ENCODE measurements around the gene OR52K1. TPM values are rescaled to one million over a fixed set of nuclear protein-coding genes. Genes with fewer than 3 reads are reported as not detected.

Gene OR52K1
- total RNA-seq, 1 donor from 2014 or later = not detected

DNA sequence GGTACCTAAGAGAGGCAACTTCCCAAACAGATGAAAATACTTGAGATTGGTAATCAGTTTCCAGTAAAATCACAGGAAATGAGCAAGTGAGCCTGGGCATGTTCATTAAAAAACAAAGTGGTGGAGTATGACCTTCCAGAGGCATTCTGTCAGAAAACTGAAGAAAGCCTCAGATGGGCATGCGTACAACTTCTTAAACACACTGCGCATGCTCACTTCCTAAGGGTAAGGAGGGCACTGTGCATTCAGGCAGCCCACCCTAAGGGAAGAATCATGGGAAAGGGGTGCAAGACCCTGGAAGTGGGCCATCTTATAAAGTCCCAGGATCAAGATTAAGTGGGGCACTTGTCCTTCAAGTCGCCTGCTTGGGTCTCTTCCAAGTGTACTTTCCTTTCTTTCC, 29.3 kb upstream of the OR52K1 start:
- no peaks in the 10 kb centered on the region for H3K27me3 ChIP-seq
- no peaks in the 10 kb centered on the region for H3K4me1 ChIP-seq
- H3K4me3 ChIP-seq = no peak overlapping the region
- DNase-seq (ENCODE audit: low spot score in 2 of 2) = no peak
- H3K36me3 ChIP-seq = no peaks in the 10 kb centered on the region
- intact Hi-C loops (cut with DNase I) = no loop called here
- no peak overlapping the region for H3K27ac ChIP-seq
- TF ChIP-seq, protein P1, sequence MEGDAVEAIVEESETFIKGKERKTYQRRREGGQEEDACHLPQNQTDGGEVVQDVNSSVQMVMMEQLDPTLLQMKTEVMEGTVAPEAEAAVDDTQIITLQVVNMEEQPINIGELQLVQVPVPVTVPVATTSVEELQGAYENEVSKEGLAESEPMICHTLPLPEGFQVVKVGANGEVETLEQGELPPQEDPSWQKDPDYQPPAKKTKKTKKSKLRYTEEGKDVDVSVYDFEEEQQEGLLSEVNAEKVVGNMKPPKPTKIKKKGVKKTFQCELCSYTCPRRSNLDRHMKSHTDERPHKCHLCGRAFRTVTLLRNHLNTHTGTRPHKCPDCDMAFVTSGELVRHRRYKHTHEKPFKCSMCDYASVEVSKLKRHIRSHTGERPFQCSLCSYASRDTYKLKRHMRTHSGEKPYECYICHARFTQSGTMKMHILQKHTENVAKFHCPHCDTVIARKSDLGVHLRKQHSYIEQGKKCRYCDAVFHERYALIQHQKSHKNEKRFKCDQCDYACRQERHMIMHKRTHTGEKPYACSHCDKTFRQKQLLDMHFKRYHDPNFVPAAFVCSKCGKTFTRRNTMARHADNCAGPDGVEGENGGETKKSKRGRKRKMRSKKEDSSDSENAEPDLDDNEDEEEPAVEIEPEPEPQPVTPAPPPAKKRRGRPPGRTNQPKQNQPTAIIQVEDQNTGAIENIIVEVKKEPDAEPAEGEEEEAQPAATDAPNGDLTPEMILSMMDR (IDR thresholded peaks at IDR 0.05) = no peak
- peaks cover 0 to 5% of the 10 kb centered on the region in 2 donors for H3K9me3 ChIP-seq

DNA sequence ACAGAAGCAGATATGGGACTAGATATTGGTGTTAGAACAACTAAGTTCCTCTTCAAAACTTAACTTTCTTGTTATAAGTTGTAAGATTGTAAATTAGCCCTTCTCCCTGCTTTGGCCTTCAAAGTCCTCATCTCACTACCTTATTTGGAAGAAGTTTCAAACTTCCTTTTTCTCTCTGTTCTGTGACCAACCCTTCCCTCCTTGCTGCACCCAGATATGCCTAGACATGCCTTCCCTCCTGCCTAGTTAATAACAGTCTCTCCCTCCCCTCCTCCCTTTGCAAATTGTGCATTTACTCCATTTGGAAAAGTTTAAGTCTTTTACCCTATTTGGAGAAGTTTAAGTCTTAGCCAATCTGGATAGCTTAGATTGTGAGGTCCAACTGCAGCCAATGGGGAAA, 28.4 kb upstream of the OR52K1 start:
- TF ChIP-seq, protein P1 (IDR thresholded peaks at IDR 0.05) = no peak
- no peak for DNase-seq (ENCODE audit: low spot score in 2 of 2)
- intact Hi-C loops (cut with DNase I) = no loop called here
- H3K27ac ChIP-seq = no peak overlapping the region
- H3K4me1 ChIP-seq = no peaks in the 10 kb centered on the region
- no peak overlapping the region for H3K4me3 ChIP-seq
- no peaks in the 10 kb centered on the region for H3K36me3 ChIP-seq
- no peaks in the 10 kb centered on the region for H3K27me3 ChIP-seq
- H3K9me3 ChIP-seq = peaks cover 0 to 5% of the 10 kb centered on the region in 2 donors

DNA sequence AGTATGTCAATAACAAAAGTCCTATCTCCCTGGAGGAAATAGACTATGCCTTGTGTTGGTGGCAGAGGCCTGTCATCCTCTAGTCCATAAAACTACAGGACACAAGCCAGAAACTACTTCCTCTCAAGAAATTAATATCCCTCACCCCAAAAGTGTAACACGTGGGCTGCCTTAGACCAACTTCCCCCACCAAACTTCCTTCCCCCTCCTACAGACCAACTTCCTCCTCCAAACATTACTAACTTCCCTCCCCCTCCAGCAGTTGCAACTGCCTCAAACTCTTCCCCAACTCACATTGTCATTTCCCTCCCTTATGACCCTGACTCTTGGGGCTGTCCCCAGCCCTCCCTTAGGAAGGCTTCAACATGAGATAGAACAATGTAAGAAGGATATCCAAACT, 27.0 kb upstream of the OR52K1 start:
- Histone ChIP-seq H3K9me3 (peaks cover 0 to 5% of the 10 kb centered on the region in 2 donors), H3K27ac (no peak overlapping the region), H3K36me3 (no peaks in the 10 kb centered on the region), H3K4me1 (no peaks in the 10 kb centered on the region), H3K4me3 (no peak overlapping the region), H3K27me3 (no peaks in the 10 kb centered on the region)
- intact Hi-C loops (cut with DNase I) = no loop called here
- TF ChIP-seq, protein P1 (IDR thresholded peaks at IDR 0.05) = no peak
- DNase-seq (ENCODE audit: low spot score in 2 of 2) = no peak

DNA sequence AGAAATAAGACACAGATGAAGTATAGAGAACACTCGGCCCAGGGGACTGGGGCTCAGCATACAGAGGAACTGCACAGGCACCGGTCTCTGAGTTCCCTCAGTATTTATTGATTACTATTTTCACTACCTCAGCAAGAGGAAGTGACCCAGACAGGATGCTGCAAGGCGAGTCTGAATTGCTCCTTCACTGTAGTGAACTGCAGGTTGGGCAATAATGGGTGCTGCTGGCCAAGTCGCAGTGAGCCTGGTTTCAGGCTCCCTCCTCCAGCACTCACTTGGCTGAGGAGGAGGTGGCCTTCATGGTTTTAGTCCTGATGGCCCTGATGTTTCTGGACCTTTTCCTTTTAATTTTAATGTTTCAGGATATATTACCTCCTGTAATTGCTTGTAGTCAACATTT, 22.9 kb upstream of the OR52K1 start:
- H3K36me3 ChIP-seq = no peaks in the 10 kb centered on the region
- no peak overlapping the region for H3K27ac ChIP-seq
- no peak overlapping the region for H3K4me3 ChIP-seq
- intact Hi-C loops (cut with DNase I) = no loop called here
- no peak for DNase-seq (ENCODE audit: low spot score in 2 of 2)
- H3K4me1 ChIP-seq = no peaks in the 10 kb centered on the region
- no peaks in the 10 kb centered on the region for H3K9me3 ChIP-seq
- TF ChIP-seq, protein P1 (IDR thresholded peaks at IDR 0.05) = no peak
- no peaks in the 10 kb centered on the region for H3K27me3 ChIP-seq

DNA sequence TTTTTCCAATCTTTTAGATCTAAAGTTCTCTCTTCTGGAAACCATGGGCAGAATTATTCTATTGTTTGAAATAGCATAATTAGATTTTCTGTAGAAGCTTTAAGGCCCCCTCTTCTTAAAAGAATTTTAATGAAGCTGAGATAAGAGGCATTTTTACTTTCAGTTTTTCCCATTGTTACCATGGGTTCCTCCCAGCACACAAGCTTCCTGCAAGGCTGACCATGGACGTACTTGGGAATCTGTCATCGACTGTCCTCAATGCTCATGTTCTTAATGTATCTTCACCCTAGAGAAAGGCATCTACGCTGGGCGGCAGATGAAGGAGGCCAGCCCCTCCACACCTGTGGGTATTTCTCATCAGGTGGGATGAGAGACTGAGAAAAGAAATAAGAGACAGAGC, 22.3 kb upstream of the OR52K1 start:
- Histone ChIP-seq H3K27ac (no peak overlapping the region), H3K36me3 (no peaks in the 10 kb centered on the region), H3K9me3 (no peaks in the 10 kb centered on the region), H3K4me1 (no peaks in the 10 kb centered on the region), H3K27me3 (no peaks in the 10 kb centered on the region), H3K4me3 (no peak overlapping the region)
- no peak for DNase-seq (ENCODE audit: low spot score in 2 of 2)
- intact Hi-C loops (cut with DNase I) = no loop called here
- TF ChIP-seq, protein P1 (IDR thresholded peaks at IDR 0.05) = no peak

All from ascending aorta (tissue), 2 donors.